22Rv1 (cell line): ENCODE measurements around the gene GUCY1B1.

ENCODE experiments used
- CTCF ChIP-seq: fragments of 450-650 bp; IDR thresholded peaks from 2 replicates; pipeline ENCODE4 v1.5.1; 2017; ENCODE audit warnings: mild to moderate bottlenecking
- ZFX ChIP-seq: fragments of 450-650 bp; IDR thresholded peaks from 2 replicates; pipeline ENCODE4 v1.6.1; 2017; ENCODE audit warnings: antibody characterized with exemption, borderline replicate concordance

- no peak for TF ChIP-seq CTCF
- no peak for TF ChIP-seq ZFX
These were observed 62.2 kb downstream of the GUCY1B1 start for GRCh38 chr4:155820887-155821518.
